Prostate gland (tissue), 2 donors: ENCODE data around the gene UNC5B.

Experiments
- CTCF ChIP-seq, 4 experiments: fragments of 200-600 bp in 2 of 4; fragments of 450-650 bp in 2 of 4; sonication (generic) in 2 of 4; IDR thresholded peaks; 1 replicate in 3 of 4; 2 replicates in 1 of 4; pipeline ENCODE4 v1.5.1; 2016 to 2019; ENCODE audit warnings: antibody characterized with exemption in 4 of 4, mild to moderate bottlenecking in 2 of 4, moderate library complexity in 2 of 4
- POLR2A ChIP-seq: fragments of 450-650 bp; IDR thresholded peaks from one replicate; pipeline ENCODE4 v1.6.1; 2016; ENCODE audit warnings: antibody characterized with exemption, mild to moderate bottlenecking
- POLR2AphosphoS5 ChIP-seq: sonication (generic); formaldehyde crosslinking; IDR thresholded peaks from one replicate; pipeline ENCODE4 v1.6.1; 2017; ENCODE audit warnings: antibody characterized with exemption

DNA sequence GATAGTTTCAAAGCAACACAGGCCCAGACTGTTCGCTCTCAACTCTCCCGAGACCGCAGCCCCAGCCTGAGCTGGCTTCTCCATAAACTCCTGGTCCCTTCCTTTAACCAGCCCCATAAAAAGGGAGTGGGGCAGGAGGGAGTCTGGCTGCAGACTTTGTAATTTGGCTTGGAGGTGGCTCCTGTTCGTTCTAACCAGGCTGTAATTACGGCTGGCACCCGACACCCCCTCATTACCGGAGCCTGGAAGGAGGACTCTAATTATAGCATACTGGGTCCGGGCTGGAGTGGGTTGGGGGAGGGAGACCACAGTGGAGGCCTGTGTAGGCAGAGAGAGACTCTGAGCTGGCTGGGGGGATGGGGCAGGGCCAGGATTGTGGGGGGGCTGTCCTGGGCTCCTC lies 49.7 kb downstream of the UNC5B start:
- TF ChIP-seq CTCF (IDR thresholded peaks at IDR 0.05) (no peak), POLR2A (no peak), POLR2AphosphoS5 (no peak)
